ENCODE measurements around the gene SERPINA6.

The SERPINA6 gene

DNA sequence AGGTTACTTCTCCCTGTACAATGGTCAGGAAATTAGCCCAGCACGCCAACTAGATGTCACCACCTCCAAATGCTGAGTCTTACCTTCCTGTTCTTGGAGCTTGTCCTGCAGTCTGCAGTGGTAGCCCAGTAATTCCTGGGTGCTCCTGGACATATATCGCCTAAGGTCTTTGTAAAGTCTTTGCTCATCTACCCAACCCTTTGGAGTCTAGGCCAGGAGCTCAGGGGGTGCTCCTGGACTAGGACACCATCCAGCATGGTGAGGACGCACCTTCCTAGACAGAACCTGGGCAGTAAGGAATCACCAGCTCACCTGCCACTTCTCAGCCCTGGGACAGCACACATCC lies 30.6 kb downstream of the SERPINA6 start:
- no peak overlapping the region for H3K4me3 ChIP-seq (ENCODE audit: low read length)
- no peak for DNase-seq (ENCODE audit: low read depth)
- TF ChIP-seq, protein P1, sequence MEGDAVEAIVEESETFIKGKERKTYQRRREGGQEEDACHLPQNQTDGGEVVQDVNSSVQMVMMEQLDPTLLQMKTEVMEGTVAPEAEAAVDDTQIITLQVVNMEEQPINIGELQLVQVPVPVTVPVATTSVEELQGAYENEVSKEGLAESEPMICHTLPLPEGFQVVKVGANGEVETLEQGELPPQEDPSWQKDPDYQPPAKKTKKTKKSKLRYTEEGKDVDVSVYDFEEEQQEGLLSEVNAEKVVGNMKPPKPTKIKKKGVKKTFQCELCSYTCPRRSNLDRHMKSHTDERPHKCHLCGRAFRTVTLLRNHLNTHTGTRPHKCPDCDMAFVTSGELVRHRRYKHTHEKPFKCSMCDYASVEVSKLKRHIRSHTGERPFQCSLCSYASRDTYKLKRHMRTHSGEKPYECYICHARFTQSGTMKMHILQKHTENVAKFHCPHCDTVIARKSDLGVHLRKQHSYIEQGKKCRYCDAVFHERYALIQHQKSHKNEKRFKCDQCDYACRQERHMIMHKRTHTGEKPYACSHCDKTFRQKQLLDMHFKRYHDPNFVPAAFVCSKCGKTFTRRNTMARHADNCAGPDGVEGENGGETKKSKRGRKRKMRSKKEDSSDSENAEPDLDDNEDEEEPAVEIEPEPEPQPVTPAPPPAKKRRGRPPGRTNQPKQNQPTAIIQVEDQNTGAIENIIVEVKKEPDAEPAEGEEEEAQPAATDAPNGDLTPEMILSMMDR (conservative IDR thresholded peaks at IDR 0.05; ENCODE audit: low read length): no peak

DNA sequence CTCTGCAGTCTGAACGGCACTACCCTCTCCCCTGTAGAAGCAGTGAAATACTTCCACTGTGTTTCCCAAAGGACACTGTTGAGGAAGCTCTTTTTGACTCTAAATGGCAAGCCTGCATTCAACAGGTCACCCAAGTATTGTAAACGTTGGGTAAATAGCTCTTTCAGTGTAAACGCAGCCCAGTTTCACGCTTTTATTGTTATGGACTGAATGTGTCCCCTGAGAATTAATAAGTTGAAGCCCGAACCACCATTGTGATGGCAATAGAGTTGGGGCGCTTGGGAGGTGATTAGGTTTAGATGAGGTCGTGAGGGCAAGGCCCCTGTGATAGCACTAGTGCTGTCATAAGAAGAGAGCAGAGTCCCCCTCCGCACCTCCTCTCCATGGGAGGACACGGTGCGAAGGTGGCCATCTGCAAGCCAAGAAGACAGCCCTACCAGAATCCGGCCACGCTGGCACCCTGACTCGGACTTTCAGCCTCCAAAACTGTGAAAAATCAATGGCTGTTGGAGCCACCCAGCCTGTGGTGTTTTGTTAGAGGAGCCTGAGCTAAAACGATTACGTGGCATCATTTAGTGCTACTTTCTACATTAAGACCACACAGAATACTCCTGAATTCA lies 31.1 kb downstream of the SERPINA6 start:
- no peak for DNase-seq (ENCODE audit: low read depth)
- TF ChIP-seq, protein P1 (conservative IDR thresholded peaks at IDR 0.05; ENCODE audit: low read length): no peak
- no peak overlapping the region for H3K4me3 ChIP-seq (ENCODE audit: low read length)

DNA sequence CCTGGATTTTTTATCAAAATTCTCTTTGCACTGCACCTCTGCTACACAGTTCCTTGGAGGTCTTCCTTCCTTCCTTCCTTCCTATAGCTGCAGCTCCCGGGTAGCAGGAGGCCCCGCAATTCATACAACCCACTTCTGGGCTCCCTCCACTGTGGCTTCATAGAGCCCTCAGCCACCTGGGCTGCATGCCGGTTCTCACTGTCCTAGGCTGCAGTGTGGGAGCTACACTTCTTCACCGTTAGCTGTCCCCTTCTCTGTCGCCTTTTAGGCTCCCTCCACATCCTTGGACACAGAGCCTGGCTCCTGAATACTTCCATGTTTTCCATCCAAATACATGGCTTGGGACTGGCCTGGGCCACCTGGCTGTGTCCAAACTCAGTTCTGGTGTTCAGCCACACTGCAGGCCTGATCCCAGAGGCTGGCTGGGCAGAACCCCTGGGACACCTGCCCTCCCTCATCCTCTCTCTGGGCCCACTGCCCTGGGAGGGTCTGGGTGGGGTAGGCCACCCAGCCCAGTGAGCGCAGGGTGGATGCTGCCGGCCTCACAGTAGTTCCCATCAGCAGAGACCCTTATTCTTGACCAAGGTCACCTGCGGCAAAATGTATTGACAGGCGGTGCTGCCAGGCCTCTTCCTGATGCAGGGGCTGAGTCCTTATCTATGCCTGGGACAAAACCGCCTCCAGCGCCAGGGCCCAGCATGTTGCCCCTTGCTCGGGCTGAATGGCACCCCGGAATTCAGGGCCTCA lies 31.8 kb downstream of the SERPINA6 start:
- DNase-seq (ENCODE audit: low read depth): no peak
- TF ChIP-seq, protein P1 (conservative IDR thresholded peaks at IDR 0.05; ENCODE audit: low read length): no peak
- H3K4me3 ChIP-seq (ENCODE audit: low read length): no peak overlapping the region

DNA sequence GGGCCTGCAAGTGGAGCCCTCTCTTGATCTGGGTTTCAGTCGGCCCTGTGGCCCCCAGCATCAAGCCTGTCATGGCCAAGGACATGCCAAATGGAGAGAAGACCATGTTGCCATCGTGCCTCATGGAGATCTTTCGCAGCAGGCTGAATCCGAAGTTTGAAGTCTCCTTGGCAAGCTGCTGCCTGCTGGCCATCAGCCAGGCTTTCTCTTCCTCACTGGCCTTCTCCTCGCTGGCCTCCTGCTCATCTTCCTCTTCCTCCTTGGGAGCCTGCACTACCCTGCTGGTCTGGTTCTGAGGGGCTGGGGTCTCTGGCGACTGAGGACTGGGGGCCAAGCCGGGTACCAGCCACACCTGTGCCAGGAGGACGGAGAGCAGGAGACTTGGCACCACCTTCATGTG lies 32.9 kb downstream of the SERPINA6 start:
- TF ChIP-seq, protein P1 (conservative IDR thresholded peaks at IDR 0.05; ENCODE audit: low read length): no peak

DNA sequence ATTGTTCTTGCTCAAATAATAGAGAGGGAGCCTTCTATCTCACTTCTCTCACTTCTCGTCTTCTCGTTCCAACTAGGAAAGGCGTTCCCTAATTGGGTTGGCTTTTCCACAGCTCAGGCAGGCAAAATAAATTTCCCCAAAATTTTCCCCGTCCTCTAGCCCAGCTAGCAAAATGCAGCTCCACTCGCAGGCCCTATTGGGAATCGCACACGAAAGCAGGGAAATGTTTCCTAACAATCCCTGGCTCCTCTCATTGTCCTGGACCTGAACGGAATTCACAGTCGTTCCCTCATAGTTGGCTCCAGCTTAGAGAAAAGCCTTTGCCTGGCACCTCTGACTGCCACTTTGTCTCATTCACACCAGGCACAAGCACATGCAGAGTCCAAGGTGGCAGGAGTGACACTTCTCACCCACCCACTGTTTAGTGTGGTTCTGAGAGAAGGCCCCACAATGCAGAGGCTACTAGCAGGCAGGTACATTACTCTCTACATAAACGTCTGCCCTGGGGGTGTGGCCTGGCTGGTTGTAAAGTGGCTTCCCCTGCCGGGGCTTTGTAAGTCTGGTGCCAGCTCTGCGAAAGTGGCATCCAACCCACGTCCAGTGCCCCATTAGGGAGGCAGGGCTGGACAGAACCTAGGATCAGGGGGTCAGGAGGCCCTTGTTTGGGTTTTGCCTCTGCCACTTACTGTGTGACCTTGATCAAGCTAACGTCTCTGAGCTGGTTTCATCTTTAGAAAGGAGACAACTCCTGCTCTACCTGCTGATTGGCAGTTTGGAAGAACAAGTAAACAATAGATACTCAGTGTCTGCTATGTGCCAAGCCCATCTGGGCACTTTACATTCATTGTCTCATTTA lies 34.3 kb downstream of the SERPINA6 start:
- TF ChIP-seq, protein P1 (conservative IDR thresholded peaks at IDR 0.05; ENCODE audit: low read length): no peak
- no peak for DNase-seq (ENCODE audit: low read depth)
- no peak overlapping the region for H3K4me3 ChIP-seq (ENCODE audit: low read length)

More for the DNA sequence above, 32.9 kb downstream of the SERPINA6 start:
- DNase-seq (ENCODE audit: low read depth): no peak
- no peak overlapping the region for H3K4me3 ChIP-seq (ENCODE audit: low read length)

DNA sequence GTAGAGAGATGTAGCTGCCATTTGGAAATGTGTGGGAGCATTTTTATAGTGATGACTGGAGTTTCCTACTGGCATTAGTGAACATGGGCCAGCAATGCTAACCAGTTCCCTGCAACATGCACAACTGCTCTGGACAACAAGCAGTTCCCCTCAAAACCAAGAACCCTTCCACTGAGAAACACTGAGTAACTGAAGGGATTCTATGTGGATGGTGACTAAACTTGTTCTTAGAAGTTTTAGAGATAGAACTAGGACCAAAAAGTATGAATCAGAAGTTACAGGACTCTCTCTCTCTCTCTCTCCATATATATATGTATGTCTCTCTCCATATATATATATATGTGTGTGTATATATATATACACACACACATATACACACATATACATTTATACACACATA lies 38.0 kb downstream of the SERPINA6 start:
- H3K4me3 ChIP-seq (ENCODE audit: low read length): no peak overlapping the region
- TF ChIP-seq, protein P1 (conservative IDR thresholded peaks at IDR 0.05; ENCODE audit: low read length): no peak
- no peak for DNase-seq (ENCODE audit: low read depth)

All from AG10803 (cell line).